HG02623 (cell line): Measurements from ENCODE around the gene NKD2.
"Not testable (repeated sequence)": the region's sequence is repeated elsewhere in the genome, so short reads cannot be mapped to it uniquely, and the experiment has no call there.

Experiments
- ATAC-seq: cut with Tn5 transposase; IDR thresholded peaks from one replicate; pipeline ENCODE4 v1.9.1; 2021; ENCODE audit warnings: moderate library complexity; ENCODE audit not compliant: unreplicated experiment

Gene NKD2

GRCh38 chr5:999724-1000123 is 8.9 kb upstream of the NKD2 start:
- ATAC-seq, result no peak

GRCh38 chr5:1000329-1000728 is 8.3 kb upstream of the NKD2 start:
- ATAC-seq, result no peak

- not testable (repeated sequence) for ATAC-seq
Measured at GRCh38 chr5:1000831-1001230, 7.8 kb upstream of the NKD2 start.

GRCh38 chr5:1001406-1002270 is 7.0 kb upstream of the NKD2 start:
- ATAC-seq, result no peak

GRCh38 chr5:1002271-1002546 is 6.4 kb upstream of the NKD2 start:
- no peak for ATAC-seq

- no peak for ATAC-seq
Measured at GRCh38 chr5:1002836-1003235, 5.8 kb upstream of the NKD2 start.

GRCh38 chr5:1003296-1003937 is 5.2 kb upstream of the NKD2 start:
- ATAC-seq, result no peak

- no peak for ATAC-seq
Measured at GRCh38 chr5:1004461-1005248, 3.9 kb upstream of the NKD2 start.

GRCh38 chr5:1005249-1005851 is 3.3 kb upstream of the NKD2 start:
- ATAC-seq, result no peak

GRCh38 chr5:1005904-1006655 is 2.5 kb upstream of the NKD2 start:
- ATAC-seq, result no peak

- ATAC-seq, result no peak
Measured at GRCh38 chr5:1006656-1007071, 1.9 kb upstream of the NKD2 start.

- no peak for ATAC-seq
Measured at GRCh38 chr5:1007221-1007680, 1.4 kb upstream of the NKD2 start.

GRCh38 chr5:1007681-1008450 is 736 bp upstream of the NKD2 start:
- no peak for ATAC-seq

GRCh38 chr5:1009359-1010180 is 968 bp downstream of the NKD2 start:
- no peak for ATAC-seq

GRCh38 chr5:1010181-1010510 is 1.5 kb downstream of the NKD2 start:
- ATAC-seq, result no peak

GRCh38 chr5:1010641-1011046 is 2.0 kb downstream of the NKD2 start:
- ATAC-seq, result no peak

GRCh38 chr5:1011226-1011631 is 2.6 kb downstream of the NKD2 start:
- no peak for ATAC-seq

GRCh38 chr5:1011741-1012312 is 3.2 kb downstream of the NKD2 start:
- ATAC-seq, result no peak

- ATAC-seq, result no peak
Measured at GRCh38 chr5:1012313-1012841, 3.8 kb downstream of the NKD2 start.
